IPS-NIHi7 (cell line): ENCODE data around the gene GPER1.

ENCODE experiments used
- DNase-seq: peaks from one replicate; pipeline ENCODE4 v3.0.0; 2012; ENCODE audit warnings: mixed read lengths; ENCODE audit errors: extremely low spot score

GPER1 gene

GRCh38 chr7:1087465-1087814 is 473 bp upstream of the GPER1 start:
- no peak for DNase-seq

- DNase-seq = no peak
Observed at GRCh38 chr7:1090236-1090635, 2.3 kb downstream of the GPER1 start.

GRCh38 chr7:1090686-1091643 is 3.1 kb downstream of the GPER1 start:
- no peak for DNase-seq

GRCh38 chr7:1091644-1092027 is 3.7 kb downstream of the GPER1 start:
- DNase-seq = no peak

- DNase-seq = no peak
Observed at GRCh38 chr7:1092161-1092632, 4.3 kb downstream of the GPER1 start.

- DNase-seq = no peak
Observed at GRCh38 chr7:1092806-1093501, 5.0 kb downstream of the GPER1 start.

- DNase-seq = no peak
Observed at GRCh38 chr7:1093502-1093843, 5.6 kb downstream of the GPER1 start.

GRCh38 chr7:1093916-1094508 is 6.1 kb downstream of the GPER1 start:
- no peak for DNase-seq

GRCh38 chr7:1094870-1095269 is 7.0 kb downstream of the GPER1 start:
- no peak for DNase-seq

- no peak for DNase-seq
Observed at GRCh38 chr7:1095621-1096155, 7.8 kb downstream of the GPER1 start.

- DNase-seq = no peak
Observed at GRCh38 chr7:1096156-1097119, 8.5 kb downstream of the GPER1 start.

- no peak for DNase-seq
Observed at GRCh38 chr7:1097120-1097504, 9.2 kb downstream of the GPER1 start.

- DNase-seq = no peak
Observed at GRCh38 chr7:1098243-1099153, 10.6 kb downstream of the GPER1 start.

- no peak for DNase-seq
Observed at GRCh38 chr7:1099154-1099542, 11.2 kb downstream of the GPER1 start.

- DNase-seq = no peak
Observed at GRCh38 chr7:1099637-1100036, 11.7 kb downstream of the GPER1 start.

- no peak for DNase-seq
Observed at GRCh38 chr7:1100386-1100785, 12.5 kb downstream of the GPER1 start.

- DNase-seq = no peak
Observed at GRCh38 chr7:1100834-1101562, 13.1 kb downstream of the GPER1 start.

- no peak for DNase-seq
Observed at GRCh38 chr7:1101563-1102431, 13.9 kb downstream of the GPER1 start.
